Measurements from ENCODE around the gene HIP1R. TPM values are rescaled to one million over a fixed set of nuclear protein-coding genes. Genes with fewer than 3 reads are reported as not detected.

The HIP1R gene
- total and polyA plus RNA-seq, 2 of the 13 experiments (the other 11 are each of a cell fraction or from before 2014, with no cell fraction given), result 18.4 to 25.5 TPM

DNA sequence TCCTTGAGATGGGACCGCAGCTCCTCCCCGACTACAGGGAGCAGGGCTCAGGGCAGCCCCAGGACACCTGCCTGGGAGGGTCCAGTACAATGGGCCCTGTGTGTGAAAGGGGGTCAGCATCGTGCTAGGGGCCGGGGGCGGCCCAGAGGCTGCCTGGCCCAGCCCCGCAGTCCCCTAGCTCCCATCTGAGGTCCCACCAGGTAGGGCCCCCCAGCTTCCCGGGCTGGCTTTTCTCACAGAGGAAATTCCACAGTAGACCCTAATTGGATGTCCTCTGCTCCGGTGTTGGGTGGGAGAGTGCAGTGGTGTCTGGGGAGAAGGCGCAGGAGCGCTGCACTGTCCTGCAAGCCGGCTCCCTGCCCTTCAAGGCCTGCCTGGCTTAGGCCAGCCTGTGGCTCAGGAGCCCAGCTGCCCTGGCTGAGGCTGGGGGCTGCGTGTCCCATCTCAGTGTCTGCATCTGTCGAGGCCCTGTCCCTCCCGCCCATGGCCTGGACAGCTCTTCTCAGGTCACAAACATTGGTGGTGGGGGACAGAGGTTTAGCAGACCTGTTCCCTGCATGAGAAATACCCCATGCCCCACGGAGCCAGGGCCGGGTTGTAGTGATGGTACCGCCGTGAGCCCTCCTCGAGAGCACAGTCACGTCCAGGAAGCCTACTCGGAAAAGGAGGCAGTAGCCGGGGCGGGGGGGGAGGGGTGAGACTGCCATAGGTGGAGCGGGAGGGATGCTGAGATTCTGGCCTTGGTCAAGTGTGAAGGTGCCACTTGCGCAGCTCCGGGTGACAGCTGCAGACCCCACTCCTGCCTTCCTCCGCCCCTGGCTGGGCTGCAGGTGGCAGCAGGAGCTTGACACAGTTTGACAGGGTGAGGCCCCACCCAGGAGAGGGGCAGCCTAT, 11.6 kb downstream of the HIP1R start:
- POLR2A ChIA-PET, result no interaction called here
- intact Hi-C loops (cut with micrococcal nuclease; ENCODE audit: unreplicated experiment), result no loop called here
- Histone ChIP-seq H3K4me1 (ENCODE audit: insufficient read depth, low read length) (peaks cover 30% of the 10 kb centered on the region), H3K27ac (ENCODE audit: extremely low read length, insufficient read depth, low read length) (no peak overlapping the region), H2AFZ (ENCODE audit: low read length) (no peak overlapping the region), H3K79me2 (ENCODE audit: insufficient read depth, low read length) (peaks cover 10% of the 10 kb centered on the region), H3K27me3 (ENCODE audit: control insufficient read depth in 1 of 2, insufficient read depth in 2 of 2, low read length in 2 of 2) (no peaks in the 10 kb centered on the region), H3K36me3 (replicated peaks in 1 of 2; ENCODE audit: control insufficient read depth in 1 of 2, insufficient read depth in 2 of 2, low read length in 2 of 2) (0 out of 5 replicates have a peak, but pooled peaks cover 0 to 9% of the 10 kb centered on the region in 2 experiments), H3K4me3 (replicated peaks in 1 of 3; ENCODE audit: insufficient read depth in 1 of 3, low read depth in 2 of 3, low read length in 3 of 3) (no peak overlapping the region), H4K20me1 (ENCODE audit: insufficient read depth, low read length) (peaks cover 8% of the 10 kb centered on the region; the same call in 1 of the 2 replicates), H3K9ac (ENCODE audit: insufficient read depth, low read depth, low read length) (no peak overlapping the region), H3K4me2 (ENCODE audit: low read depth, low read length) (no peak overlapping the region), H3K9me3 (ENCODE audit: low read length) (no peaks in the 10 kb centered on the region)
- BruUV-seq (replicated peaks), result no TSS peak
- in situ Hi-C loops (cut with HindIII; ENCODE audit: extremely low pct_ligation_motif_present, low pct_unique_long_range_greater_than_20kb), result no loop called here
- TF ChIP-seq SP140L (CRISPR knock-in tag; IDR thresholded peaks at IDR 0.05; ENCODE audit: borderline replicate concordance) (no peak), MAX (IDR thresholded peaks at IDR 0.05) (no peak), ZNF850 (CRISPR knock-in tag; conservative IDR thresholded peaks at IDR 0.05) (no peak), ZNF230 (CRISPR knock-in tag; IDR thresholded peaks at IDR 0.05) (no peak), CREB1 (IDR thresholded peaks at IDR 0.05) (no peak), CREB1 (CRISPR knock-in tag; IDR thresholded peaks at IDR 0.05) (no peak), JUND (CRISPR knock-in tag; IDR thresholded peaks at IDR 0.05) (no peak), ZNF30 (CRISPR knock-in tag; IDR thresholded peaks at IDR 0.05) (no peak), SSRP1 (CRISPR knock-in tag; IDR thresholded peaks at IDR 0.05) (no peak), ZNF616 (CRISPR knock-in tag; IDR thresholded peaks at IDR 0.05; ENCODE audit: low read depth) (no peak), YEATS2 (CRISPR knock-in tag; IDR thresholded peaks at IDR 0.05; ENCODE audit: borderline replicate concordance) (no peak), FOXO1 (CRISPR knock-in tag; IDR thresholded peaks at IDR 0.05) (no peak), IKZF4 (CRISPR knock-in tag; IDR thresholded peaks at IDR 0.05; ENCODE audit: borderline replicate concordance, low read depth, not compliant biosample characterization) (no peak), MTA1 (CRISPR knock-in tag; IDR thresholded peaks at IDR 0.05; ENCODE audit: borderline replicate concordance) (no peak), ZNF788 (CRISPR knock-in tag; IDR thresholded peaks at IDR 0.05; ENCODE audit: borderline replicate concordance) (no peak), MEF2D (CRISPR knock-in tag; IDR thresholded peaks at IDR 0.05) (no peak), ZFP36L1 (CRISPR knock-in tag; IDR thresholded peaks at IDR 0.05) (no peak), RFX3 (CRISPR knock-in tag; IDR thresholded peaks at IDR 0.05) (no peak), SP4 (CRISPR knock-in tag; IDR thresholded peaks at IDR 0.05) (no peak), HOXA7 (CRISPR knock-in tag; IDR thresholded peaks at IDR 0.05) (no peak)
- CTCF ChIA-PET (ENCODE audit: low intra/inter-chr PET ratio, low total read pairs), result no interaction called here
- ATAC-seq, result no peak
- DNase-seq (ENCODE audit: low spot score), result no peak
- WGBS (ENCODE audit: low lambda C conversion rate), result 100% methylated on average over 2 of the region's 27 CpGs
- FAIRE-seq, result no peak

Measured in HepG2 (cell line).